Measurements from ENCODE around the gene LPAR1. TPM values are rescaled to one million over a fixed set of nuclear protein-coding genes. Genes with fewer than 3 reads are reported as not detected.

LPAR1 gene
- total and polyA plus RNA-seq, 2 of the 8 experiments (the other 6 are each of a cell fraction or from before 2014, with no cell fraction given), result 3.4 to 5.1 TPM

DNA sequence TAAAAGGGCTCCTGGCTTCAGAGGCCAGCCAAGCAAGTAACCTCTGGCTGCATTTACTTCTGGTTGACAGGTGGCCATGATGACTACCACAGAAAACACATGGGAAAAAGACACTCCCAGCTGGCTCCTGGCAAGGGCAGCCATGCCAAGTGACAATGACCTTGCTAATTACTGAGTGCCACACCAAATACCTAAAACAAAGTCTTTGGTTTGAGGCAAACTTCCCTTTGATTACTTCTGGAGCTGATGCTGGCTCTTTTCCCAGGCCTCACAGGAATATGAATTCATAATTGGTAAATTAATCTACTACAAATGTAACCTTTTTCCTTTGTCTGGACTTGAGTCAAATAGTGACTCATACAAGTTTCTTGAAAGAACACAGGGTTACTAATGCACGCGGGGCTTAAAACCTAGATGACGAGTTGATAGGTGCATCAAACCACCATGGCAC, 61.0 kb downstream of the LPAR1 start (continued):
- TF ChIP-seq, protein P1, sequence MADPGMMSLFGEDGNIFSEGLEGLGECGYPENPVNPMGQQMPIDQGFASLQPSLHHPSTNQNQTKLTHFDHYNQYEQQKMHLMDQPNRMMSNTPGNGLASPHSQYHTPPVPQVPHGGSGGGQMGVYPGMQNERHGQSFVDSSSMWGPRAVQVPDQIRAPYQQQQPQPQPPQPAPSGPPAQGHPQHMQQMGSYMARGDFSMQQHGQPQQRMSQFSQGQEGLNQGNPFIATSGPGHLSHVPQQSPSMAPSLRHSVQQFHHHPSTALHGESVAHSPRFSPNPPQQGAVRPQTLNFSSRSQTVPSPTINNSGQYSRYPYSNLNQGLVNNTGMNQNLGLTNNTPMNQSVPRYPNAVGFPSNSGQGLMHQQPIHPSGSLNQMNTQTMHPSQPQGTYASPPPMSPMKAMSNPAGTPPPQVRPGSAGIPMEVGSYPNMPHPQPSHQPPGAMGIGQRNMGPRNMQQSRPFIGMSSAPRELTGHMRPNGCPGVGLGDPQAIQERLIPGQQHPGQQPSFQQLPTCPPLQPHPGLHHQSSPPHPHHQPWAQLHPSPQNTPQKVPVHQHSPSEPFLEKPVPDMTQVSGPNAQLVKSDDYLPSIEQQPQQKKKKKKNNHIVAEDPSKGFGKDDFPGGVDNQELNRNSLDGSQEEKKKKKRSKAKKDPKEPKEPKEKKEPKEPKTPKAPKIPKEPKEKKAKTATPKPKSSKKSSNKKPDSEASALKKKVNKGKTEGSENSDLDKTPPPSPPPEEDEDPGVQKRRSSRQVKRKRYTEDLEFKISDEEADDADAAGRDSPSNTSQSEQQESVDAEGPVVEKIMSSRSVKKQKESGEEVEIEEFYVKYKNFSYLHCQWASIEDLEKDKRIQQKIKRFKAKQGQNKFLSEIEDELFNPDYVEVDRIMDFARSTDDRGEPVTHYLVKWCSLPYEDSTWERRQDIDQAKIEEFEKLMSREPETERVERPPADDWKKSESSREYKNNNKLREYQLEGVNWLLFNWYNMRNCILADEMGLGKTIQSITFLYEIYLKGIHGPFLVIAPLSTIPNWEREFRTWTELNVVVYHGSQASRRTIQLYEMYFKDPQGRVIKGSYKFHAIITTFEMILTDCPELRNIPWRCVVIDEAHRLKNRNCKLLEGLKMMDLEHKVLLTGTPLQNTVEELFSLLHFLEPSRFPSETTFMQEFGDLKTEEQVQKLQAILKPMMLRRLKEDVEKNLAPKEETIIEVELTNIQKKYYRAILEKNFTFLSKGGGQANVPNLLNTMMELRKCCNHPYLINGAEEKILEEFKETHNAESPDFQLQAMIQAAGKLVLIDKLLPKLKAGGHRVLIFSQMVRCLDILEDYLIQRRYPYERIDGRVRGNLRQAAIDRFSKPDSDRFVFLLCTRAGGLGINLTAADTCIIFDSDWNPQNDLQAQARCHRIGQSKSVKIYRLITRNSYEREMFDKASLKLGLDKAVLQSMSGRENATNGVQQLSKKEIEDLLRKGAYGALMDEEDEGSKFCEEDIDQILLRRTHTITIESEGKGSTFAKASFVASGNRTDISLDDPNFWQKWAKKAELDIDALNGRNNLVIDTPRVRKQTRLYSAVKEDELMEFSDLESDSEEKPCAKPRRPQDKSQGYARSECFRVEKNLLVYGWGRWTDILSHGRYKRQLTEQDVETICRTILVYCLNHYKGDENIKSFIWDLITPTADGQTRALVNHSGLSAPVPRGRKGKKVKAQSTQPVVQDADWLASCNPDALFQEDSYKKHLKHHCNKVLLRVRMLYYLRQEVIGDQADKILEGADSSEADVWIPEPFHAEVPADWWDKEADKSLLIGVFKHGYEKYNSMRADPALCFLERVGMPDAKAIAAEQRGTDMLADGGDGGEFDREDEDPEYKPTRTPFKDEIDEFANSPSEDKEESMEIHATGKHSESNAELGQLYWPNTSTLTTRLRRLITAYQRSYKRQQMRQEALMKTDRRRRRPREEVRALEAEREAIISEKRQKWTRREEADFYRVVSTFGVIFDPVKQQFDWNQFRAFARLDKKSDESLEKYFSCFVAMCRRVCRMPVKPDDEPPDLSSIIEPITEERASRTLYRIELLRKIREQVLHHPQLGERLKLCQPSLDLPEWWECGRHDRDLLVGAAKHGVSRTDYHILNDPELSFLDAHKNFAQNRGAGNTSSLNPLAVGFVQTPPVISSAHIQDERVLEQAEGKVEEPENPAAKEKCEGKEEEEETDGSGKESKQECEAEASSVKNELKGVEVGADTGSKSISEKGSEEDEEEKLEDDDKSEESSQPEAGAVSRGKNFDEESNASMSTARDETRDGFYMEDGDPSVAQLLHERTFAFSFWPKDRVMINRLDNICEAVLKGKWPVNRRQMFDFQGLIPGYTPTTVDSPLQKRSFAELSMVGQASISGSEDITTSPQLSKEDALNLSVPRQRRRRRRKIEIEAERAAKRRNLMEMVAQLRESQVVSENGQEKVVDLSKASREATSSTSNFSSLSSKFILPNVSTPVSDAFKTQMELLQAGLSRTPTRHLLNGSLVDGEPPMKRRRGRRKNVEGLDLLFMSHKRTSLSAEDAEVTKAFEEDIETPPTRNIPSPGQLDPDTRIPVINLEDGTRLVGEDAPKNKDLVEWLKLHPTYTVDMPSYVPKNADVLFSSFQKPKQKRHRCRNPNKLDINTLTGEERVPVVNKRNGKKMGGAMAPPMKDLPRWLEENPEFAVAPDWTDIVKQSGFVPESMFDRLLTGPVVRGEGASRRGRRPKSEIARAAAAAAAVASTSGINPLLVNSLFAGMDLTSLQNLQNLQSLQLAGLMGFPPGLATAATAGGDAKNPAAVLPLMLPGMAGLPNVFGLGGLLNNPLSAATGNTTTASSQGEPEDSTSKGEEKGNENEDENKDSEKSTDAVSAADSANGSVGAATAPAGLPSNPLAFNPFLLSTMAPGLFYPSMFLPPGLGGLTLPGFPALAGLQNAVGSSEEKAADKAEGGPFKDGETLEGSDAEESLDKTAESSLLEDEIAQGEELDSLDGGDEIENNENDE (IDR thresholded peaks at IDR 0.05; ENCODE audit: insufficient replicate concordance, low read length), result no peak
- TF ChIP-seq RXRA (IDR thresholded peaks at IDR 0.05; ENCODE audit: insufficient read depth, low read depth, low read length) (no peak), SIX5 (IDR thresholded peaks at IDR 0.05; ENCODE audit: low read depth, low read length) (no peak), SUZ12 (IDR thresholded peaks at IDR 0.05; ENCODE audit: low read length) (no peak), PHF8 (conservative IDR thresholded peaks at IDR 0.05; ENCODE audit: low read depth, low read length) (no peak), RBBP5 (IDR thresholded peaks at IDR 0.05; ENCODE audit: borderline replicate concordance, low read depth, low read length) (no peak), SIRT6 (IDR thresholded peaks at IDR 0.05; ENCODE audit: low read length) (no peak), CBX5 (IDR thresholded peaks at IDR 0.05; ENCODE audit: low read depth, low read length) (no peak), SIN3A (conservative IDR thresholded peaks at IDR 0.05 in 1 of 2, IDR thresholded peaks at IDR 0.05 in 1 of 2; ENCODE audit: low read depth in 1 of 2, low read length in 2 of 2) (no peak), CHD1 (IDR thresholded peaks at IDR 0.05; ENCODE audit: low read depth, low read length) (no peak), EGR1 (IDR thresholded peaks at IDR 0.05; ENCODE audit: borderline replicate concordance, low read depth, low read length) (no peak)
